HEK293 (cell line): ENCODE results near the gene RAB11B.
A peak's percentile ranks its signal among the peaks of the same experiment; 100 is the strongest.

ENCODE experiments used
- AEBP2 ChIP-seq: fragments of 450-650 bp; formaldehyde crosslinking; IDR thresholded peaks from 2 replicates; pipeline ENCODE4 v1.5.1; 2016; ENCODE audit warnings: missing biosample characterization, missing genetic modification characterization, borderline replicate concordance
- EGR2 ChIP-seq: fragments of 450-650 bp; formaldehyde crosslinking; IDR thresholded peaks from 2 replicates; pipeline ENCODE4 v1.5.1; 2016; ENCODE audit warnings: low read depth, missing biosample characterization, missing genetic modification characterization
- GLI4 ChIP-seq: fragments of 450-650 bp; formaldehyde crosslinking; IDR thresholded peaks from 2 replicates; pipeline ENCODE4 v1.5.1; 2016; ENCODE audit warnings: missing biosample characterization, missing genetic modification characterization
- KLF10 ChIP-seq: fragments of 450-650 bp; IDR thresholded peaks from 2 replicates; pipeline ENCODE4 v1.5.1; 2018; ENCODE audit warnings: missing biosample characterization, mild to moderate bottlenecking, missing genetic modification characterization
- KLF16 ChIP-seq: fragments of 450-650 bp; formaldehyde crosslinking; IDR thresholded peaks from 2 replicates; pipeline ENCODE4 v1.5.1; 2017; ENCODE audit warnings: missing biosample characterization, missing genetic modification characterization
- MYNN ChIP-seq: fragments of 450-650 bp; formaldehyde crosslinking; IDR thresholded peaks from 2 replicates; pipeline ENCODE4 v1.5.1; 2016; ENCODE audit warnings: missing biosample characterization, missing genetic modification characterization, borderline replicate concordance
- SETDB1 ChIP-seq: IDR thresholded peaks from one replicate; pipeline ENCODE4 v1.6.1; 2017; ENCODE audit warnings: mild to moderate bottlenecking, low read length, moderate library complexity, mixed read lengths; ENCODE audit not compliant: insufficient read length
- ZBTB26 ChIP-seq: fragments of 450-650 bp; formaldehyde crosslinking; optimal IDR thresholded peaks from 2 replicates; pipeline ENCODE3; 2016; ENCODE audit warnings: missing biosample characterization, mild to moderate bottlenecking, missing genetic modification characterization
- ZFP3 ChIP-seq: fragments of 450-650 bp; formaldehyde crosslinking; IDR thresholded peaks from 2 replicates; pipeline ENCODE4 v1.5.1; 2016; ENCODE audit warnings: low read depth, missing biosample characterization, missing genetic modification characterization
- ZFP41 ChIP-seq: fragments of 450-650 bp; formaldehyde crosslinking; IDR thresholded peaks from 2 replicates; pipeline ENCODE4 v1.5.1; 2016; ENCODE audit warnings: missing biosample characterization, missing genetic modification characterization, borderline replicate concordance
- ZNF121 ChIP-seq: fragments of 450-650 bp; formaldehyde crosslinking; IDR thresholded peaks from 2 replicates; pipeline ENCODE4 v1.5.1; 2016; ENCODE audit warnings: missing biosample characterization, missing genetic modification characterization
- ZNF155 ChIP-seq: fragments of 450-650 bp; formaldehyde crosslinking; IDR thresholded peaks from 2 replicates; pipeline ENCODE4 v1.5.1; 2016; ENCODE audit warnings: missing biosample characterization, missing genetic modification characterization
- ZNF239 ChIP-seq: fragments of 450-650 bp; formaldehyde crosslinking; IDR thresholded peaks from 2 replicates; pipeline ENCODE4 v1.5.1; 2016; ENCODE audit warnings: missing biosample characterization, missing genetic modification characterization
- ZNF274 ChIP-seq, 2 experiments: fragments of 200-500 bp in 1 of 2; fragments of 450-650 bp in 1 of 2; sonication (Bioruptor generic) in 1 of 2; formaldehyde crosslinking in 1 of 2; IDR thresholded peaks; 2 replicates each; pipeline versions ENCODE4 v1.5.1 to v1.6.1; 2014 to 2016; ENCODE audit warnings: borderline replicate concordance in 1 of 2, inconsistent platforms in 1 of 2, low read length in 1 of 2, missing biosample characterization in 1 of 2, missing genetic modification characterization in 1 of 2
- ZNF423 ChIP-seq: fragments of 450-650 bp; formaldehyde crosslinking; IDR thresholded peaks from 2 replicates; pipeline ENCODE4 v1.5.1; 2016; ENCODE audit warnings: missing biosample characterization, missing genetic modification characterization
- ZNF549 ChIP-seq: fragments of 450-650 bp; IDR thresholded peaks from 2 replicates; pipeline ENCODE4 v1.5.1; 2018; ENCODE audit warnings: missing biosample characterization, missing genetic modification characterization, mild to moderate bottlenecking, inconsistent platforms, moderate library complexity
- ZNF560 ChIP-seq: fragments of 450-650 bp; formaldehyde crosslinking; IDR thresholded peaks from 2 replicates; pipeline ENCODE4 v1.5.1; 2017; ENCODE audit warnings: missing biosample characterization, missing genetic modification characterization, borderline replicate concordance
- ZNF561 ChIP-seq: fragments of 450-650 bp; IDR thresholded peaks from 2 replicates; pipeline ENCODE4 v1.5.1; 2018; ENCODE audit warnings: missing biosample characterization, missing genetic modification characterization, borderline replicate concordance
- ZNF626 ChIP-seq: fragments of 450-650 bp; sonication (Bioruptor Pico); formaldehyde crosslinking; IDR thresholded peaks from 2 replicates; pipeline ENCODE4 v1.5.1; 2018; ENCODE audit warnings: missing biosample characterization, missing genetic modification characterization, inconsistent platforms
- ZNF654 ChIP-seq: fragments of 450-650 bp; formaldehyde crosslinking; IDR thresholded peaks from 2 replicates; pipeline ENCODE4 v1.5.1; 2016; ENCODE audit warnings: low read depth, missing biosample characterization, missing genetic modification characterization
- ZNF677 ChIP-seq: fragments of 450-650 bp; IDR thresholded peaks from 2 replicates; pipeline ENCODE4 v1.5.0; 2018; ENCODE audit warnings: missing biosample characterization, mild to moderate bottlenecking, missing genetic modification characterization, moderate library complexity
- ZNF704 ChIP-seq: fragments of 450-650 bp; formaldehyde crosslinking; IDR thresholded peaks from 2 replicates; pipeline ENCODE4 v1.5.1; 2016; ENCODE audit warnings: missing biosample characterization, missing genetic modification characterization
- ZNF776 ChIP-seq: fragments of 450-650 bp; formaldehyde crosslinking; IDR thresholded peaks from 2 replicates; pipeline ENCODE4 v1.5.0; 2017; ENCODE audit warnings: missing biosample characterization, missing genetic modification characterization, borderline replicate concordance
- ZNF785 ChIP-seq: fragments of 450-650 bp; formaldehyde crosslinking; IDR thresholded peaks from 2 replicates; pipeline ENCODE4 v1.5.1; 2016; ENCODE audit warnings: missing biosample characterization, missing genetic modification characterization
- ZNF792 ChIP-seq: fragments of 450-650 bp; formaldehyde crosslinking; IDR thresholded peaks from 2 replicates; pipeline ENCODE4 v1.5.1; 2016; ENCODE audit warnings: missing biosample characterization, missing genetic modification characterization
- ZSCAN23 ChIP-seq: fragments of 450-650 bp; formaldehyde crosslinking; IDR thresholded peaks from 2 replicates; pipeline ENCODE4 v1.5.1; 2016; ENCODE audit warnings: missing biosample characterization, missing genetic modification characterization
- TF ChIP-seq, protein P1 (sequence below): sonication (generic); formaldehyde crosslinking; IDR thresholded peaks from 2 replicates; pipeline ENCODE4 v1.8.1; 2022; ENCODE audit warnings: mild to moderate bottlenecking, moderate library complexity, missing genetic modification reagents
- TF ChIP-seq, protein P2 (sequence below): fragments of 450-650 bp; formaldehyde crosslinking; IDR thresholded peaks from 2 replicates; pipeline ENCODE4 v1.5.1; 2016; ENCODE audit warnings: missing biosample characterization, missing genetic modification characterization

Gene RAB11B

DNA sequence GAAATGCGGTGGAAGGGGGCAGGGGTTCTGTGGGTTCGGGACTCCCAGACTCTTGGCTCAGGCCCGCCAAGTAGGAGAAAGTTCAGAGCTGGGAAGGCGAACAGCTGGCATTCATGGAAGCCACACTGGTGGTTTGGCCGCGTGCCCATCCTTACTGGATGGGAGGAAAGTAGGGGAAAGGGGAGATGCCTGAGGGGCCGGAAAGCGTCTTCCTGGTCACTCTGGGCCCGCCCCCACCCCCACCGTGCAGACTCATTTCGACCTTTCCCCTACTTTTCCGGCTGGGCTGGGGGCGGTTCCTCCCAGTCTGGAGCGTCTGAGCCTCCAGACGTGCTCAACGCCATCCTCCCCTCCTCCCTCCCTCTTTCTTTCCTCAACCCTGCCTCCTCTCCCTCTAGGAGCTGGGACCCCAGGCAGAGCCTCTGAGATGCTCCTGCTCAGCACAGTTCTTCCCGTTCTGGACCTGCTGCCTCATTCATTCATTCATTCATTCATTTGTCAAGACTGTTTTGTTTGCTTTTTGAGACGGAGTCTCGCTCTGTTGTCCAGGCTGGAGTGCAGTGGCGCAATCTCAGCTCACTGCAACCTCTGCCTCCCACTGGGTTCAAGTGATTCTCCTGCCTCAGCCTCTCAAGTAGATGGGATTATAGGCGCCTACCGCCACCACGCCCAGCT lies 22.7 kb upstream of the RAB11B start (continued):
- no peak for TF ChIP-seq ZNF560 (tag by site-specific recombination)
- TF ChIP-seq KLF16 (tag by site-specific recombination) = peak; percentile 79
- TF ChIP-seq ZFP41 (tag by site-specific recombination) = no peak
- TF ChIP-seq, protein P1, sequence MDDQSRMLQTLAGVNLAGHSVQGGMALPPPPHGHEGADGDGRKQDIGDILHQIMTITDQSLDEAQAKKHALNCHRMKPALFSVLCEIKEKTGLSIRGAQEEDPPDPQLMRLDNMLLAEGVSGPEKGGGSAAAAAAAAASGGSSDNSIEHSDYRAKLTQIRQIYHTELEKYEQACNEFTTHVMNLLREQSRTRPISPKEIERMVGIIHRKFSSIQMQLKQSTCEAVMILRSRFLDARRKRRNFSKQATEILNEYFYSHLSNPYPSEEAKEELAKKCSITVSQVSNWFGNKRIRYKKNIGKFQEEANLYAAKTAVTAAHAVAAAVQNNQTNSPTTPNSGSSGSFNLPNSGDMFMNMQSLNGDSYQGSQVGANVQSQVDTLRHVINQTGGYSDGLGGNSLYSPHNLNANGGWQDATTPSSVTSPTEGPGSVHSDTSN = 0 out of 2 replicates have a peak, but pooled peaks have one; percentile 72
- TF ChIP-seq ZNF274 (IDR thresholded peaks at IDR 0.05; ENCODE audit: low read length) = no peak
- TF ChIP-seq ZNF274 (tag by site-specific recombination; IDR thresholded peaks at IDR 0.05; ENCODE audit: borderline replicate concordance) = no peak
- TF ChIP-seq ZSCAN23 = peak; percentile 4
- no peak for TF ChIP-seq ZNF423 (tag by site-specific recombination)
- no peak for TF ChIP-seq ZNF549 (tag by site-specific recombination)
- 0 out of 2 replicates have a peak, but pooled peaks have one; percentile 16 for TF ChIP-seq KLF10 (tag by site-specific recombination)
- TF ChIP-seq ZNF704 (tag by site-specific recombination) = no peak
- no peak for TF ChIP-seq ZNF155
- TF ChIP-seq ZNF626 = no peak
- TF ChIP-seq EGR2 (tag by site-specific recombination) = 0 out of 2 replicates have a peak, but pooled peaks have one; percentile 38
- no peak for TF ChIP-seq SETDB1
- TF ChIP-seq ZBTB26 = peak; percentile 23
- TF ChIP-seq ZNF776 (tag by site-specific recombination) = no peak
- TF ChIP-seq, protein P2, sequence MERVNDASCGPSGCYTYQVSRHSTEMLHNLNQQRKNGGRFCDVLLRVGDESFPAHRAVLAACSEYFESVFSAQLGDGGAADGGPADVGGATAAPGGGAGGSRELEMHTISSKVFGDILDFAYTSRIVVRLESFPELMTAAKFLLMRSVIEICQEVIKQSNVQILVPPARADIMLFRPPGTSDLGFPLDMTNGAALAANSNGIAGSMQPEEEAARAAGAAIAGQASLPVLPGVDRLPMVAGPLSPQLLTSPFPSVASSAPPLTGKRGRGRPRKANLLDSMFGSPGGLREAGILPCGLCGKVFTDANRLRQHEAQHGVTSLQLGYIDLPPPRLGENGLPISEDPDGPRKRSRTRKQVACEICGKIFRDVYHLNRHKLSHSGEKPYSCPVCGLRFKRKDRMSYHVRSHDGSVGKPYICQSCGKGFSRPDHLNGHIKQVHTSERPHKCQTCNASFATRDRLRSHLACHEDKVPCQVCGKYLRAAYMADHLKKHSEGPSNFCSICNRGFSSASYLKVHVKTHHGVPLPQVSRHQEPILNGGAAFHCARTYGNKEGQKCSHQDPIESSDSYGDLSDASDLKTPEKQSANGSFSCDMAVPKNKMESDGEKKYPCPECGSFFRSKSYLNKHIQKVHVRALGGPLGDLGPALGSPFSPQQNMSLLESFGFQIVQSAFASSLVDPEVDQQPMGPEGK (tag by site-specific recombination) = peak; percentile 91
- no peak for TF ChIP-seq ZNF792 (tag by site-specific recombination)
- no peak for TF ChIP-seq ZNF785
- TF ChIP-seq ZNF561 = no peak
- no peak for TF ChIP-seq ZNF239 (tag by site-specific recombination)
- no peak for TF ChIP-seq ZNF677 (tag by site-specific recombination)
- TF ChIP-seq MYNN (tag by site-specific recombination) = no peak
- TF ChIP-seq ZFP3 (tag by site-specific recombination) = no peak
- TF ChIP-seq ZNF654 (tag by site-specific recombination) = no peak
- no peak for TF ChIP-seq GLI4 (tag by site-specific recombination)
- TF ChIP-seq ZNF121 (tag by site-specific recombination) = peak; percentile 98
- TF ChIP-seq AEBP2 (tag by site-specific recombination) = no peak
